Left lung (tissue), 10 donors: ENCODE results near the gene RUFY4. TPM values are rescaled to one million over a fixed set of nuclear protein-coding genes. Genes with fewer than 3 reads are reported as not detected.
A peak's percentile ranks its signal among the peaks of the same experiment; 100 is the strongest.
"Not testable (repeated sequence)": the region's sequence is repeated elsewhere in the genome, so short reads cannot be mapped to it uniquely, and the experiment has no call there.

Source experiments
- ATAC-seq: fragments of 200-7000 bp; cut with Tn5 transposase; one replicate; pipeline ENCODE4 v1.9.1; 2020; ENCODE audit warnings: moderate library complexity
- DNase-seq, 4 donors: peaks; one replicate each; pipeline ENCODE4 v3.0.0-alpha.2; 2013 to 2020
- H3K27ac ChIP-seq, 2 donors: fragments of 200-600 bp; sonication (generic) in 1 of 2; one replicate each; pipeline versions ENCODE4 v1.5.0 to v1.8.0; 2020 to 2021
- H3K27me3 ChIP-seq, 2 donors: fragments of 200-600 bp; sonication (generic) in 1 of 2; one replicate each; pipeline versions ENCODE4 v1.5.0 to v1.8.0; 2020 to 2021
- H3K36me3 ChIP-seq, 2 donors: fragments of 200-600 bp; sonication (generic) in 1 of 2; one replicate each; pipeline versions ENCODE4 v1.5.0 to v1.8.0; 2020 to 2021
- H3K4me1 ChIP-seq, 2 donors: fragments of 200-600 bp; one replicate each; pipeline ENCODE4 v1.8.0; 2021
- H3K4me3 ChIP-seq, 2 donors: fragments of 200-600 bp; sonication (generic) in 1 of 2; one replicate each; pipeline versions ENCODE4 v1.5.0 to v1.8.0; 2020 to 2021; ENCODE audit warnings: mild to moderate bottlenecking in 1 of 2
- H3K9me3 ChIP-seq, 2 donors: fragments of 200-600 bp; sonication (generic) in 1 of 2; one replicate each; pipeline versions ENCODE4 v1.5.0 to v1.8.0; 2020 to 2021
- intact Hi-C, 2 donors: fragments of 100-400 bp; cut with DNase I; formaldehyde crosslinking; loops; one replicate each; pipeline versions ENCODE4 v1.11.2 to v1.14.2; 2022
- polyA plus RNA-seq, 6 donors: library from polyadenylated mRNA; unstranded; fragments of 120-200 nt; gene quantifications; one replicate each; pipeline ENCODE4 v1.2.1, GENCODE V29; 2013; ENCODE audit not compliant: insufficient read length in 6 of 6
- total RNA-seq, 2 donors: library from RNA; stranded (reverse); fragmentation: NEBNext Ultra II Directional; extraction: Animal tissue kit (Norgen Biotek cat#: 25700); gene quantifications; one replicate each; pipeline ENCODE4 v1.2.1, GENCODE V29; 2021
- TF ChIP-seq, protein P1 (sequence below), 2 donors: fragments of 200-600 bp; sonication (generic) in 1 of 2; IDR thresholded peaks; one replicate each; pipeline versions ENCODE4 v1.5.0 to v1.8.0; 2021; ENCODE audit warnings: antibody characterized with exemption in 2 of 2
- donor health status: DM: no; HTN: yes; CAD: no.
- donor health status: DM: no; HTN: no; CAD: no.

The RUFY4 gene
- total and polyA plus RNA-seq, 8 donors, result 0.41 to 0.74 (median 0.51) TPM; not detected in 1

GRCh38 chr2:218097975-218098374, 28.9 kb downstream of the RUFY4 start:
- H3K9me3 ChIP-seq, result no peaks in the 10 kb centered on the region
- no peak overlapping the region for H3K4me3 ChIP-seq
- no peak for DNase-seq
- H3K36me3 ChIP-seq, result no peaks in the 10 kb centered on the region
- H3K4me1 ChIP-seq, result no peaks in the 10 kb centered on the region
- no peaks in the 10 kb centered on the region for H3K27me3 ChIP-seq
- no peak for ATAC-seq
- no peak overlapping the region for H3K27ac ChIP-seq
- TF ChIP-seq, protein P1, sequence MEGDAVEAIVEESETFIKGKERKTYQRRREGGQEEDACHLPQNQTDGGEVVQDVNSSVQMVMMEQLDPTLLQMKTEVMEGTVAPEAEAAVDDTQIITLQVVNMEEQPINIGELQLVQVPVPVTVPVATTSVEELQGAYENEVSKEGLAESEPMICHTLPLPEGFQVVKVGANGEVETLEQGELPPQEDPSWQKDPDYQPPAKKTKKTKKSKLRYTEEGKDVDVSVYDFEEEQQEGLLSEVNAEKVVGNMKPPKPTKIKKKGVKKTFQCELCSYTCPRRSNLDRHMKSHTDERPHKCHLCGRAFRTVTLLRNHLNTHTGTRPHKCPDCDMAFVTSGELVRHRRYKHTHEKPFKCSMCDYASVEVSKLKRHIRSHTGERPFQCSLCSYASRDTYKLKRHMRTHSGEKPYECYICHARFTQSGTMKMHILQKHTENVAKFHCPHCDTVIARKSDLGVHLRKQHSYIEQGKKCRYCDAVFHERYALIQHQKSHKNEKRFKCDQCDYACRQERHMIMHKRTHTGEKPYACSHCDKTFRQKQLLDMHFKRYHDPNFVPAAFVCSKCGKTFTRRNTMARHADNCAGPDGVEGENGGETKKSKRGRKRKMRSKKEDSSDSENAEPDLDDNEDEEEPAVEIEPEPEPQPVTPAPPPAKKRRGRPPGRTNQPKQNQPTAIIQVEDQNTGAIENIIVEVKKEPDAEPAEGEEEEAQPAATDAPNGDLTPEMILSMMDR (IDR thresholded peaks at IDR 0.05), result no peak
- intact Hi-C loops, result no loop called here

DNA sequence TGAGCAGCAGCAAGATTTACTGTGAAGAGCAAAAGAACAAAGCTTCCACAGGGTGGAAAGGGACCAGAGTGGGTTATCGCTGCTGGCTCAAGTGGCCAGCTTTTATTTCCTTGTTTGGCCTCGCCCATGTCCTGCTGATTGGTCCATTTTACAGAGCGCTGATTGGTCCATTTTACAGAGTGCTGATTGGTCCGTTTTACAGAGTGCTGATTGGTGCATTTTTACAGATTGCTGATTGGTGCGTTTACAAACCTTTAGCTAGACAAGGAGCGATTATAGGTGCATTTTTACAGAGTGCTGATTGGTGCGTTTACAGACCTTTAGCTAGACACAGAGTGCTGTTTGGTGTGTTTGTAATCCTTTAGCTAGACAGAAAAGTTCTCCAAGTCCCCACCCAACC, 39.8 kb downstream of the RUFY4 start:
- intact Hi-C loops, H3K4me1 ChIP-seq, DNase-seq, H3K4me3 ChIP-seq, H3K36me3 ChIP-seq, H3K27ac ChIP-seq, ATAC-seq, H3K27me3 ChIP-seq: not testable (repeated sequence)
- H3K9me3 ChIP-seq, result peaks cover 0 to 17% of the 10 kb centered on the region in 2 donors

DNA sequence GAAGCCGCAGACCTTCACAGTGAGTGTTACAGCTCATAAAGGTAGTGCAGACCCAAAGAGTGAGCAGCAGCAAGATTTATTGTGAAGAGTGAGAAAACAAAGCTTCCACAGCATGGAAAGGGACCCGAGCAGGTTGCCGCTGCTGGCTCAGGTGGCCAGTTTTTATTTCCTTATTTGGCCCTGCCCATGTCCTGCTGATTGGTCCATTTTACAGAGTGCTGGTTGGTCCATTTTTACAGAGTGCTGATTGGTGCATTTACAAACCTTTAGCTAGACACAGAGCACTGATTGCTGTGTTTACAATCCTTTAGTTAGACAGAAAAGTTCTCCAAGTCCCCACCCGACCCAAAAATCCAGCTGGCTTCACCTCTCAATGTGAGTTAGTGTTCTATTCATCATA, 52.7 kb downstream of the RUFY4 start:
- H3K4me3 ChIP-seq, H3K36me3 ChIP-seq, ATAC-seq, H3K27ac ChIP-seq, DNase-seq, intact Hi-C loops, H3K27me3 ChIP-seq: not testable (repeated sequence)
- Histone ChIP-seq H3K9me3 (peaks cover 0 to 32% of the 10 kb centered on the region in 2 donors), H3K4me1 (peaks cover 0 to 21% of the 10 kb centered on the region in 2 donors)

GRCh38 chr2:218122286-218122685, 53.2 kb downstream of the RUFY4 start:
- H3K27me3 ChIP-seq, H3K36me3 ChIP-seq, ATAC-seq, H3K4me3 ChIP-seq, intact Hi-C loops, H3K27ac ChIP-seq, DNase-seq: not testable (repeated sequence)
- Histone ChIP-seq H3K4me1 (peaks cover 0 to 21% of the 10 kb centered on the region in 2 donors), H3K9me3 (peaks cover 0 to 27% of the 10 kb centered on the region in 2 donors)

DNA sequence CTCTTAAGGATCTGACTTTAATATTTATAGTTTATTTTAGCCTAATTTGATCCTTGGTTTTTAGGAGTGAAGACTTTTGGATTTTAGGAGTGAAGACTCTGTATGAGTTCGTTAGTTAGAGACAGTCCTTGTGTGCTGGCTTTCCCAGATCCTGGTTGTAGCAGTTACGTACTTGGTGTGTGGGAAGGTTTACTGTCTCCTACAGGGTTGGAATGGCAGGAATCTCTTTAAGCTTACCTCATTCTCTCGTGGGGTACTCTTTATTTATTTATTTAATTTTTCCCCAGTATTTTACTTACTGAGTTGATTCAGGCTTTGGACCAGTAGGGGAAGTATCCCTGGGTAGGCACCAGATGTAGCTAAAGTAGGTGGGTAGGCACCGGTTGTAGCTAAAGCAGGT, 54.9 kb downstream of the RUFY4 start:
- peaks cover 0 to 20% of the 10 kb centered on the region in 2 donors for H3K9me3 ChIP-seq
- H3K4me1 ChIP-seq, result peaks cover 0 to 21% of the 10 kb centered on the region in 2 donors
- H3K36me3 ChIP-seq, result no peaks in the 10 kb centered on the region
- intact Hi-C loops, result no loop called here
- no peak for ATAC-seq
- H3K27me3 ChIP-seq, result no peaks in the 10 kb centered on the region
- H3K27ac ChIP-seq, result no peak overlapping the region
- H3K4me3 ChIP-seq, result no peak overlapping the region
- no peak for DNase-seq
- TF ChIP-seq, protein P1 (IDR thresholded peaks at IDR 0.05), result no peak

- Histone ChIP-seq H3K4me3 (peak overlapping the region in 1 of 2 donors; percentile 28), H3K9me3 (peaks cover 0 to 20% of the 10 kb centered on the region in 2 donors), H3K27me3 (no peaks in the 10 kb centered on the region), H3K27ac (peak overlapping the region in 1 of 2 donors; percentile 87), H3K36me3 (no peaks in the 10 kb centered on the region), H3K4me1 (peaks cover 0 to 21% of the 10 kb centered on the region in 2 donors)
- ATAC-seq, result peak; percentile 46
- TF ChIP-seq, protein P1 (IDR thresholded peaks at IDR 0.05), result no peak
- peak in 2 of 4 donors; percentile 61 to 76 for DNase-seq
- intact Hi-C loops, result no loop called here
Observed at GRCh38 chr2:218125095-218125494, 56.0 kb downstream of the RUFY4 start.

DNA sequence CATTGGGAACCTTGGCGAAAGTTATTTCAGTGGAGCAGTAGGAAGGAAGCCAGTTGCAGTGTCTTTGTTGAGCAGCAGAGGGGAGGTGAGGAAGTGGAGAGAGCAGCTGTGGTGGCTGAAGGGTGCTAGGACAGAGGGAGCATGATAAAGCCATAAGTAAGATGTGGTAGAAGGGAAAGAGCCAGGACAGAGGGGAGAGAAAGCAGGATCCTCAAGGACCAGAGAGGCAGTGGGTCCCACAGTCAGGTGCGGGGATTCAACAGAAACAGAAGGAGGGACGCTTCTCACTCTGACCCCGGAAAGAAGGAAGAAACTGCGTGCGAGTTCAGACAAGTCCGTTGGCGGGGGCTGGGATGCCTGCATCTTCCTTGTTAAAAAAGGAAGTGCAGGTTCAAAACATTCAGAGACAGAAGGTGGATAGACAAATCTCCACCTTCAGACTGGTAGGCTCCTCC, 56.6 kb downstream of the RUFY4 start, which contains the start of gene CXCR2:
TSS of gene CXCR2 (plus strand) at position 403 of the 455 bp plus-strand sequence. CDS start 8,774 bp downstream, outside the sequence.
- Histone ChIP-seq H3K9me3 (peaks cover 0 to 20% of the 10 kb centered on the region in 2 donors), H3K4me3 (peak within 1 kb of the TSS in 1 of 2 donors; percentile 28), H3K36me3 (no peaks in the 10 kb centered on the region), H3K4me1 (peaks cover 0 to 21% of the 10 kb centered on the region in 2 donors), H3K27me3 (no peaks in the 10 kb centered on the region), H3K27ac (peak within 1 kb of the TSS in 1 of 2 donors; percentile 87)
- peak; percentile 57 for ATAC-seq
- intact Hi-C loops, result no loop called here
- TF ChIP-seq, protein P1 (IDR thresholded peaks at IDR 0.05), result no peak
- peak; percentile 22 to 89 (median 52) for DNase-seq
